Measurements from ENCODE around the gene HMBS. TPM values are rescaled to one million over a fixed set of nuclear protein-coding genes. Genes with fewer than 3 reads are reported as not detected.

HMBS gene
- polyA plus RNA-seq, 1 donor (not counting 4 experiments of a cell fraction or from before 2014, with no cell fraction given), result 48.7 TPM

DNA sequence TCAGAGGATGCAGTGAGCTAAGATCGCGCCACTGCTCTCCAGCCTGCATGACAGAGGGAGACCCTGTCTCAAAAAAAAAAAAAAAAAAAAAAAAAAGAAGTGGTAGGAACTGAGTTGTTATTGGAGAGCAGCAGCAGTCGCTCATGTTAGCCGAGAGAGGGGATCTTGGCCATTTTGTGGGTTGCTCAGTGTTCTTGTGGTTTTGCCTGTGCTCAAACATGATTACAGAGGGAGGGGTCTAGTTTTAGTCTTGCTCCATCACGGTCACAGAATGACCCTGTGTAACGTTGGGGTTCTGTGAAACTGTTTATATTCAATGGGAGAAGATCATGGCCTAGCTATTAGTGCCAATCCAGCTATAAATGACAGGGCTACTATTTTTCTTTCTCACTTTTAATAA is 15.0 kb downstream of the HMBS start:
- H3K79me2 ChIP-seq (ENCODE audit: control insufficient read depth, insufficient read depth, low read length), result peaks cover 26% of the 10 kb centered on the region

DNA sequence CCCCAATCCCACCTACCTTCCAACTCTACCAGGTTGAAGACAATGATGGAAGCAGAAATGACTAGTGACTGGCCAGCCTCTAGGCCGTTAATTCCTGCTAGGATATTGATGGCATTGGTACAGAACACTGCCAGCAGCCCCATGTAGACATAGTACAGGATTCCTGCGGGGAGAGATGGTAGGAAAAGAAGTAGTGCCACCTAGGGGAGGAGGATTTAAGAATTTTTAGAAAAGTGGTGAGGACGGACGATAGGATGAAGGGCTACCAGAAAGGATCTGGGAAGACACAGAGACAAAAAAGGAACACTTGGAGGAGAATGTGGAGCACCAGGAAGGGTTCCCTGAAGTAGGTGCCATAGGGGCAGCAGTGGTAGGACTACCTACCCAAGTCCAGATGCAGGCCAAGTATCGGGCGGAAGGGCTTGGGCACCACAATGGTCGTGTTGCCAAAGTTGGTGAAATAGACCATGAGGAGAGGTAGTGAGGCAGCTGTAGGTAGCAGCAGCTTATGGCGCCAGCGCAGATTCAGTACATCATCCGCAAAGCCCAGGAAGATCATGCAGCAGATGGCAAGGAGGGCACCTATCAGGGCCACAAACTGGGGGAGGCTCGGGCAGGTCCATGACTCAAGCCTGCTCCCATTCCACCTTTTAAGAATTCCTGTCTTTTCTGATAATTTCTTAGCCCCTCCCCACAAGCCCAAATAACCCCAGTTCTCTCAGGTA is 15.7 kb downstream of the HMBS start:
- Histone ChIP-seq H3K79me2 (ENCODE audit: control insufficient read depth, insufficient read depth, low read length) (peaks cover 20% of the 10 kb centered on the region), H3K27ac (ENCODE audit: control insufficient read depth, insufficient read depth, low read length) (peak overlapping the region; percentile 99), H3K27me3 (ENCODE audit: control insufficient read depth, extremely low read depth, insufficient read depth, low read length) (no peaks in the 10 kb centered on the region), H2AFZ (ENCODE audit: control insufficient read depth, low read length) (peak overlapping the region; percentile 67), H3K4me3 (ENCODE audit: control insufficient read depth in 2 of 3, extremely low read depth in 1 of 3, insufficient read depth in 2 of 3, low read depth in 1 of 3, low read length in 3 of 3) (peak overlapping the region; percentile 82 to 86 (median 86)), H3K4me1 (ENCODE audit: control insufficient read depth, extremely low read depth, insufficient read depth, low read length) (peaks cover 26% of the 10 kb centered on the region), H3K4me2 (ENCODE audit: control insufficient read depth, extremely low read depth, insufficient read depth, low read depth, low read length) (peak overlapping the region; percentile 97), H4K20me1 (ENCODE audit: control insufficient read depth, extremely low read depth, insufficient read depth, low read length) (no peaks in the 10 kb centered on the region), H3K9me1 (ENCODE audit: control insufficient read depth, extremely low read depth, insufficient read depth, low read length) (no peaks in the 10 kb centered on the region), H3K36me3 (ENCODE audit: control insufficient read depth in 2 of 2, extremely low read depth in 1 of 2, insufficient read depth in 2 of 2, low read length in 2 of 2) (peaks cover 12 to 22% of the 10 kb centered on the region in 2 experiments), H3K9me3 (ENCODE audit: control insufficient read depth, low read depth, low read length) (no peaks in the 10 kb centered on the region), H3K9ac (ENCODE audit: control insufficient read depth, extremely low read depth, insufficient read depth, low read length) (peak overlapping the region; percentile 91)
- dilution Hi-C loops (cut with MboI; ENCODE audit: extremely low pct_ligation_motif_present, low sequenced_read_pairs), result no loop called here
- TF ChIP-seq, protein P1, sequence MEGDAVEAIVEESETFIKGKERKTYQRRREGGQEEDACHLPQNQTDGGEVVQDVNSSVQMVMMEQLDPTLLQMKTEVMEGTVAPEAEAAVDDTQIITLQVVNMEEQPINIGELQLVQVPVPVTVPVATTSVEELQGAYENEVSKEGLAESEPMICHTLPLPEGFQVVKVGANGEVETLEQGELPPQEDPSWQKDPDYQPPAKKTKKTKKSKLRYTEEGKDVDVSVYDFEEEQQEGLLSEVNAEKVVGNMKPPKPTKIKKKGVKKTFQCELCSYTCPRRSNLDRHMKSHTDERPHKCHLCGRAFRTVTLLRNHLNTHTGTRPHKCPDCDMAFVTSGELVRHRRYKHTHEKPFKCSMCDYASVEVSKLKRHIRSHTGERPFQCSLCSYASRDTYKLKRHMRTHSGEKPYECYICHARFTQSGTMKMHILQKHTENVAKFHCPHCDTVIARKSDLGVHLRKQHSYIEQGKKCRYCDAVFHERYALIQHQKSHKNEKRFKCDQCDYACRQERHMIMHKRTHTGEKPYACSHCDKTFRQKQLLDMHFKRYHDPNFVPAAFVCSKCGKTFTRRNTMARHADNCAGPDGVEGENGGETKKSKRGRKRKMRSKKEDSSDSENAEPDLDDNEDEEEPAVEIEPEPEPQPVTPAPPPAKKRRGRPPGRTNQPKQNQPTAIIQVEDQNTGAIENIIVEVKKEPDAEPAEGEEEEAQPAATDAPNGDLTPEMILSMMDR (optimal IDR thresholded peaks at IDR 0.05 in 1 of 3, IDR thresholded peaks at IDR 0.05 in 1 of 3, conservative IDR thresholded peaks at IDR 0.05 in 1 of 3; ENCODE audit: extremely low read depth in 1 of 3, insufficient read depth in 2 of 3, low read length in 3 of 3), result peak; percentile 44 to 61 (median 55)
- TF ChIP-seq EZH2 (IDR thresholded peaks at IDR 0.05; ENCODE audit: low read length), result no peak
- DNase-seq (ENCODE audit: low read depth, low spot score) (no peak), FAIRE-seq (peak; percentile 36)

More for the DNA sequence above, 15.0 kb downstream of the HMBS start:
- Histone ChIP-seq H3K4me3 (ENCODE audit: control insufficient read depth in 2 of 3, extremely low read depth in 1 of 3, insufficient read depth in 2 of 3, low read depth in 1 of 3, low read length in 3 of 3) (peak overlapping the region in 1 of 3 experiments; percentile 86), H3K9me1 (ENCODE audit: control insufficient read depth, extremely low read depth, insufficient read depth, low read length) (no peaks in the 10 kb centered on the region), H2AFZ (ENCODE audit: control insufficient read depth, low read length) (no peak overlapping the region), H3K4me2 (ENCODE audit: control insufficient read depth, extremely low read depth, insufficient read depth, low read depth, low read length) (peak overlapping the region; percentile 97), H3K9ac (ENCODE audit: control insufficient read depth, extremely low read depth, insufficient read depth, low read length) (no peak overlapping the region), H3K36me3 (ENCODE audit: control insufficient read depth in 2 of 2, extremely low read depth in 1 of 2, insufficient read depth in 2 of 2, low read length in 2 of 2) (peaks cover 12 to 22% of the 10 kb centered on the region in 2 experiments), H3K27ac (ENCODE audit: control insufficient read depth, insufficient read depth, low read length) (no peak overlapping the region), H3K27me3 (ENCODE audit: control insufficient read depth, extremely low read depth, insufficient read depth, low read length) (no peaks in the 10 kb centered on the region), H3K4me1 (ENCODE audit: control insufficient read depth, extremely low read depth, insufficient read depth, low read length) (peaks cover 26% of the 10 kb centered on the region), H3K9me3 (ENCODE audit: control insufficient read depth, low read depth, low read length) (no peaks in the 10 kb centered on the region), H4K20me1 (ENCODE audit: control insufficient read depth, extremely low read depth, insufficient read depth, low read length) (no peaks in the 10 kb centered on the region)
- no peak for TF ChIP-seq EZH2 (IDR thresholded peaks at IDR 0.05; ENCODE audit: low read length)
- TF ChIP-seq, protein P1 (optimal IDR thresholded peaks at IDR 0.05 in 1 of 3, IDR thresholded peaks at IDR 0.05 in 1 of 3, conservative IDR thresholded peaks at IDR 0.05 in 1 of 3; ENCODE audit: extremely low read depth in 1 of 3, insufficient read depth in 2 of 3, low read length in 3 of 3), result no peak
- DNase-seq (ENCODE audit: low read depth, low spot score), result no peak
- dilution Hi-C loops (cut with MboI; ENCODE audit: extremely low pct_ligation_motif_present, low sequenced_read_pairs), result no loop called here
- FAIRE-seq, result no peak

Data from keratinocyte (primary cell).